HFF-Myc (cell line): ENCODE data around the gene HGF.

ENCODE experiments used
- DNase-seq: peaks from one replicate; pipeline ENCODE4 v3.0.0-alpha.2; 2011; ENCODE audit warnings: low read depth; ENCODE audit errors: extremely low read depth
- H3K4me3 ChIP-seq: replicated peaks from 2 replicates; pipeline ENCODE4 v1.5.1; 2011; ENCODE audit warnings: low read depth, mild to moderate bottlenecking, control low read depth, low read length
- TF ChIP-seq, protein P1 (sequence below): IDR thresholded peaks from 2 replicates; pipeline ENCODE4 v1.5.1; 2012; ENCODE audit warnings: mild to moderate bottlenecking, low read depth, low read length, control low read depth; ENCODE audit errors: missing control alignments

HGF gene

GRCh38 chr7:81666209-81666608 lies 103.6 kb downstream of the HGF start:
- DNase-seq, result no peak
- TF ChIP-seq, protein P1, sequence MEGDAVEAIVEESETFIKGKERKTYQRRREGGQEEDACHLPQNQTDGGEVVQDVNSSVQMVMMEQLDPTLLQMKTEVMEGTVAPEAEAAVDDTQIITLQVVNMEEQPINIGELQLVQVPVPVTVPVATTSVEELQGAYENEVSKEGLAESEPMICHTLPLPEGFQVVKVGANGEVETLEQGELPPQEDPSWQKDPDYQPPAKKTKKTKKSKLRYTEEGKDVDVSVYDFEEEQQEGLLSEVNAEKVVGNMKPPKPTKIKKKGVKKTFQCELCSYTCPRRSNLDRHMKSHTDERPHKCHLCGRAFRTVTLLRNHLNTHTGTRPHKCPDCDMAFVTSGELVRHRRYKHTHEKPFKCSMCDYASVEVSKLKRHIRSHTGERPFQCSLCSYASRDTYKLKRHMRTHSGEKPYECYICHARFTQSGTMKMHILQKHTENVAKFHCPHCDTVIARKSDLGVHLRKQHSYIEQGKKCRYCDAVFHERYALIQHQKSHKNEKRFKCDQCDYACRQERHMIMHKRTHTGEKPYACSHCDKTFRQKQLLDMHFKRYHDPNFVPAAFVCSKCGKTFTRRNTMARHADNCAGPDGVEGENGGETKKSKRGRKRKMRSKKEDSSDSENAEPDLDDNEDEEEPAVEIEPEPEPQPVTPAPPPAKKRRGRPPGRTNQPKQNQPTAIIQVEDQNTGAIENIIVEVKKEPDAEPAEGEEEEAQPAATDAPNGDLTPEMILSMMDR, result no peak
- H3K4me3 ChIP-seq, result no peak overlapping the region

DNA sequence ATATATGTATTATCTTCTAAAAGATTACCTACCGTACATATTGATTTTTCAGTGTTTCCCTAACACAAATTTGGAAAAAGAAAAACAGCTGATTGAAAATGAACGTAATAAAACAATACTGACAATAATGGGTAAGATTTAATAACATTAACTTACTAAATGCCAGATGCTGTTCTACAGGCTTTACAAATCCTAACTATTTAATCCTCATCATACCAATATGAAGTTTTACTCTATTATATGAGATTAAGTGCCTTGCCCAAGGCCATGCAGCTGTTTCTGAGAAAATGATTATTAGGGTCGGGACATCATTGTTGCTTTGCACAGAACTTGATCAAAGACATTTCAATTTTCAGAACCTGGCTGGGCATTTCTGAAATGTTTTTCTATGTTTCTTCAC lies 104.6 kb downstream of the HGF start:
- no peak overlapping the region for H3K4me3 ChIP-seq
- no peak for DNase-seq
- TF ChIP-seq, protein P1, result no peak

DNA sequence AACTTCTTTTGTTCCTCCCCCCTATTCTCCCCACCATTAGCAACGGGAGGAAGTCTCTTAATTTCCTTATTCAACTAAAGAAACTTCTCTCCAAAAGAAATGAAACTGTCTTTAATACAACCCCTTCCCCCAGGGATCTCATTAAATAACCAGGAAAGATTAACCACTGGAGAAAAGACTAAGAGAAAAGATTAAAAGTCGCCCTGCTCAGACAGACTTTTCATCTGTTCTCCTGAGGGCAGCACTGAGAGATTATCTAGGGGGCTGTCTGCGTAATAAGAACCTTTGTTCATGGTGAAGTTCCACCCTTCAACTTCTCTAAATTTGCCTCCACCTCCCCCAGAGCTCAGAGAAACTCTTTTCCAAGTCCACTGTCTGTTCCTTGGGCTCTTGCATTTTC lies 105.5 kb downstream of the HGF start:
- TF ChIP-seq, protein P1, result no peak
- DNase-seq, result no peak
- no peak overlapping the region for H3K4me3 ChIP-seq

GRCh38 chr7:81662531-81662930 lies 107.3 kb downstream of the HGF start:
- no peak for DNase-seq
- TF ChIP-seq, protein P1, result no peak
- no peak overlapping the region for H3K4me3 ChIP-seq

- H3K4me3 ChIP-seq, result no peak overlapping the region
- TF ChIP-seq, protein P1, result no peak
- DNase-seq, result no peak
These were observed 110.0 kb downstream of the HGF start for GRCh38 chr7:81659697-81660395.

GRCh38 chr7:81657551-81657950 lies 112.3 kb downstream of the HGF start:
- no peak for DNase-seq
- no peak overlapping the region for H3K4me3 ChIP-seq
- TF ChIP-seq, protein P1, result no peak

DNA sequence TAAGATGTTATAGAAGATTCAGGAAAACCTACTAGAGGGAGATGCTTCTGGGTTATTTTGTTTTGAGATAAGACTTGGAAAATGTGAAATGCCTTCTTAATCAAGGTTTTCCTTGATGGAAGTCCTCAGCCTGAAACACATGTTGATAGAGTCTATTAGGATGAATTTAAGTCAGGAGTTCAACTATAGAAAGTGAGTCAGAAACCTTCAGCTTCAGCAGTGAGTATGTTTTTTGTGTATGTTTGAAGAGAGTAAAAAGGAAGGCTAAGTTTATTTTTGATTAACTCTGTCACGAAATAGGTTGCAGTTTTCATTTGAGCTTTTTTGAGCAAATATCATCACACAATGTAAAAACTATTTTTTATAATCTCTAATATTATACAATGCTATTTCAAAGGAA lies 114.6 kb downstream of the HGF start:
- TF ChIP-seq, protein P1, result no peak
- no peak for DNase-seq
- no peak overlapping the region for H3K4me3 ChIP-seq
